SU-DHL-6 (cell line): ENCODE measurements around the gene ZNF473.

Experiments
- H2AFZ ChIP-seq: fragments of 200-600 bp; sonication (generic); 2 replicates; pipeline ENCODE4 v1.6.1; 2014; ENCODE audit warnings: low read depth, mild to moderate bottlenecking, moderate library complexity, mixed read lengths, antibody characterized with exemption, low read length; ENCODE audit not compliant: severe bottlenecking
- H3F3A ChIP-seq: fragments of 200-600 bp; shearing (Covaris generic); 2 replicates; pipeline ENCODE4 v1.6.0; 2016; ENCODE audit warnings: antibody characterized with exemption, mild to moderate bottlenecking; ENCODE audit not compliant: insufficient read depth
- H3K27ac ChIP-seq: fragments of 200-600 bp; sonication (generic); 2 replicates; pipeline ENCODE4 v1.5.1; 2016; ENCODE audit warnings: low read depth, mild to moderate bottlenecking, low read length, moderate library complexity, mixed read lengths
- H3K27me3 ChIP-seq: fragments of 200-600 bp; sonication (generic), shearing (Covaris generic); 2 replicates; pipeline ENCODE4 v1.6.0; 2014; ENCODE audit warnings: mild to moderate bottlenecking, low read length
- H3K36me3 ChIP-seq: fragments of 200-600 bp; sonication (generic); 2 replicates; pipeline ENCODE4 v1.6.1; 2014; ENCODE audit warnings: mild to moderate bottlenecking, low read length, mixed read lengths
- H3K4me2 ChIP-seq: fragments of 300-600, 200-600 bp; shearing (Covaris generic), sonication (generic); 2 replicates; pipeline ENCODE4 v1.6.0; 2014; ENCODE audit warnings: low read length, low read depth, mild to moderate bottlenecking; ENCODE audit not compliant: poor library complexity, severe bottlenecking
- H3K4me3 ChIP-seq: fragments of 200-600 bp; sonication (generic); 2 replicates; pipeline ENCODE4 v1.5.1; 2014; ENCODE audit warnings: antibody characterized with exemption, low read length, mild to moderate bottlenecking, mixed read lengths; ENCODE audit not compliant: insufficient read depth, poor library complexity, severe bottlenecking
- H3K79me2 ChIP-seq: fragments of 200-600 bp; sonication (generic); 2 replicates; pipeline ENCODE4 v1.6.1; 2014; ENCODE audit warnings: mild to moderate bottlenecking, low read length, moderate library complexity; ENCODE audit not compliant: insufficient read depth
- H3K9ac ChIP-seq: fragments of 200-600 bp; sonication (generic); 2 replicates; pipeline ENCODE4 v1.7.0; 2014; ENCODE audit warnings: mild to moderate bottlenecking, low read length
- H3K9me2 ChIP-seq: fragments of 200-600 bp; sonication (generic); replicated peaks from 2 replicates; pipeline ENCODE4 v1.6.1; 2014; ENCODE audit warnings: low read length; ENCODE audit not compliant: insufficient read depth
- H3K9me3 ChIP-seq: fragments of 200-600 bp; sonication (generic); 2 replicates; pipeline ENCODE4 v1.6.1; 2014; ENCODE audit warnings: low read length, mixed read lengths; ENCODE audit not compliant: insufficient read depth
- H4K20me1 ChIP-seq: fragments of 200-600 bp; sonication (generic); 2 replicates; pipeline ENCODE4 v1.6.1; 2014; ENCODE audit warnings: low read depth, mild to moderate bottlenecking, antibody characterized with exemption, low read length, moderate library complexity, mixed read lengths
- EZH2phosphoT487 ChIP-seq: fragments of 200-600 bp; sonication (generic), shearing (Covaris generic); conservative IDR thresholded peaks from 2 replicates; pipeline ENCODE4 v1.6.1; 2018; ENCODE audit warnings: mild to moderate bottlenecking, antibody characterized with exemption, low read length, moderate library complexity, mixed read lengths
- TF ChIP-seq, protein P1 (sequence below): fragments of 200-600 bp; sonication (generic); IDR thresholded peaks from one replicate; pipeline ENCODE4 v1.5.1; 2017; ENCODE audit warnings: antibody characterized with exemption, mild to moderate bottlenecking, low read length, moderate library complexity; ENCODE audit not compliant: insufficient read depth, poor library complexity, severe bottlenecking

Gene ZNF473

DNA sequence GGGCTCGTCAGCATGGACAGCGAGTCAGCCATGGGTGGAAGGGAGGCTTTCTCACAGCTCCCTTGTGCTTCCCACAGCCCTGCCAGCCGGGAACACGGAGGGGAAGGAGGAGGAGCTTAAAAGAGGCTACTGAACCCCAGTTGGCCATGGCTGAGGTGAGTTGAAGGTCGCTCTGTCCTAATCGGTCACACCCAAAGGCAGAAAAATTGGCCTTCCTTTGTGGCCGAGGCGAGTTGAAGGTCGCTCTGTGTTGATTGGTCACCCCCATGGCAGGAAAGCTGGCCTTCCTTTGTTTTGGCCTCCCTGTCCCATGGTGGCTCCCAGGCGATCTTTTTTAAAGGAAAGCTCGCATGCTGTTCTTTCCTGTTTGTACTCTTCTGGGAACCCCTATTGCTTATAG is 5.1 kb downstream of the ZNF473 start:
- Histone ChIP-seq H3K4me3 (no peak overlapping the region), H3K9me3 (no peaks in the 10 kb centered on the region), H3K9ac (no peak overlapping the region), H3K36me3 (peaks cover 4% of the 10 kb centered on the region; the same call in 1 of the 2 replicates), H3K27me3 (no peaks in the 10 kb centered on the region), H3K4me2 (no peak overlapping the region), H3F3A (no peaks in the 10 kb centered on the region), H3K27ac (no peak overlapping the region), H3K79me2 (peaks cover 65% of the 10 kb centered on the region), H4K20me1 (no peaks in the 10 kb centered on the region; the same call in 1 of the 2 replicates), H3K9me2 (no peaks in the 10 kb centered on the region), H2AFZ (no peak overlapping the region)
- TF ChIP-seq EZH2phosphoT487, result no peak
- TF ChIP-seq, protein P1, sequence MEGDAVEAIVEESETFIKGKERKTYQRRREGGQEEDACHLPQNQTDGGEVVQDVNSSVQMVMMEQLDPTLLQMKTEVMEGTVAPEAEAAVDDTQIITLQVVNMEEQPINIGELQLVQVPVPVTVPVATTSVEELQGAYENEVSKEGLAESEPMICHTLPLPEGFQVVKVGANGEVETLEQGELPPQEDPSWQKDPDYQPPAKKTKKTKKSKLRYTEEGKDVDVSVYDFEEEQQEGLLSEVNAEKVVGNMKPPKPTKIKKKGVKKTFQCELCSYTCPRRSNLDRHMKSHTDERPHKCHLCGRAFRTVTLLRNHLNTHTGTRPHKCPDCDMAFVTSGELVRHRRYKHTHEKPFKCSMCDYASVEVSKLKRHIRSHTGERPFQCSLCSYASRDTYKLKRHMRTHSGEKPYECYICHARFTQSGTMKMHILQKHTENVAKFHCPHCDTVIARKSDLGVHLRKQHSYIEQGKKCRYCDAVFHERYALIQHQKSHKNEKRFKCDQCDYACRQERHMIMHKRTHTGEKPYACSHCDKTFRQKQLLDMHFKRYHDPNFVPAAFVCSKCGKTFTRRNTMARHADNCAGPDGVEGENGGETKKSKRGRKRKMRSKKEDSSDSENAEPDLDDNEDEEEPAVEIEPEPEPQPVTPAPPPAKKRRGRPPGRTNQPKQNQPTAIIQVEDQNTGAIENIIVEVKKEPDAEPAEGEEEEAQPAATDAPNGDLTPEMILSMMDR, result no peak

DNA sequence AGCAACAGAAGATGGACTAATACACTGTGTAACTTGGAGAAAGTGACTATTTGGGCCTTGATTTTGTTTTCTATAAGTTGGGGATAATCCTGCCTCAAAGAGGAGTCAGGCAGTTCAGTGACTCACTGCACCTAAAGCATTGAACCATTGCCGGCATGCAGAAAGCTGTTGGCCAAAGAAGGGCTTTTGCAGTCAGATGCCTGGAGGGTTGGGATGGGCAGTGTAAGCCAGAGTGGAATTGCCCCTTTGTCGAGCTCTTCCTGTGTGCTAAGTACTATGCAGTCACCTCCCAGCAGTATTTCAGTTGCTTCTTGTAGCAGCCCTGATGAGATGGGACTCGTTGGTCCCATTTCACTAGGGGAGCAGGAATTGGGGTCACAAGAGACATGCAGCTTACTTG is 11.1 kb downstream of the ZNF473 start:
- Histone ChIP-seq H3K27me3 (no peaks in the 10 kb centered on the region), H3K9me2 (no peaks in the 10 kb centered on the region), H3K9ac (no peak overlapping the region), H3K36me3 (peaks cover 19% of the 10 kb centered on the region), H3F3A (no peaks in the 10 kb centered on the region), H3K4me3 (no peak overlapping the region), H3K9me3 (no peaks in the 10 kb centered on the region), H2AFZ (no peak overlapping the region), H4K20me1 (no peaks in the 10 kb centered on the region; the same call in 1 of the 2 replicates), H3K27ac (no peak overlapping the region), H3K79me2 (peaks cover 15% of the 10 kb centered on the region), H3K4me2 (no peak overlapping the region)
- TF ChIP-seq, protein P1, result no peak
- no peak for TF ChIP-seq EZH2phosphoT487

DNA sequence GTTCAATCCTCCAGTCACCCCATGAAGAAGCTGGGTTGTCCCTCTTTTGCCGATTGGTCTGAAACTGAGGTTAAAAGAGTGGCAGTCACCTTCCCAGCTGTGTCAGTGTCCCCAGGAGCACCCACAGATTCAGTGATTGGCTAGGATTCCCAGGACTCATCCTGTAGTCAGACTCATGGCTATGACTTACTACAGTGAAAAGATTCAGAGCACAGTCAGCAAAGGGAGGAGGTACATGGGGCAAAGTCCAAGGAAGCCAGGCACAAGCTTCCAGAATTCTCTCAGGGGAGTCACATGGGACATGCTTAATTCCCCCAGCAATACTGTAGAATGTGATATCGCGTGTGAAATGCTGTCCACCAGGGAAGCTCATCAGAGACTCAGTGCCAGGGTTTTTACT is 14.2 kb downstream of the ZNF473 start:
- Histone ChIP-seq H3K27me3 (no peaks in the 10 kb centered on the region), H3K79me2 (peaks cover 9% of the 10 kb centered on the region; the same call in 1 of the 2 replicates), H3K36me3 (peaks cover 41% of the 10 kb centered on the region), H3K9me3 (peaks cover 15% of the 10 kb centered on the region; the same call in 1 of the 2 replicates), H3K4me3 (no peak overlapping the region), H3K27ac (no peak overlapping the region), H2AFZ (no peak overlapping the region), H3K9ac (no peak overlapping the region), H3F3A (no peaks in the 10 kb centered on the region), H3K9me2 (no peaks in the 10 kb centered on the region), H4K20me1 (no peaks in the 10 kb centered on the region), H3K4me2 (no peak overlapping the region)
- TF ChIP-seq EZH2phosphoT487, result no peak
- TF ChIP-seq, protein P1, result no peak
